NCI-H1105 (cell line): ENCODE measurements around the gene PRMT1.

ENCODE experiments used
- DNase-seq: peaks from one replicate; lab custom pipeline; 2025; lab: John Stamatoyannopoulos, UW

PRMT1 gene

DNA sequence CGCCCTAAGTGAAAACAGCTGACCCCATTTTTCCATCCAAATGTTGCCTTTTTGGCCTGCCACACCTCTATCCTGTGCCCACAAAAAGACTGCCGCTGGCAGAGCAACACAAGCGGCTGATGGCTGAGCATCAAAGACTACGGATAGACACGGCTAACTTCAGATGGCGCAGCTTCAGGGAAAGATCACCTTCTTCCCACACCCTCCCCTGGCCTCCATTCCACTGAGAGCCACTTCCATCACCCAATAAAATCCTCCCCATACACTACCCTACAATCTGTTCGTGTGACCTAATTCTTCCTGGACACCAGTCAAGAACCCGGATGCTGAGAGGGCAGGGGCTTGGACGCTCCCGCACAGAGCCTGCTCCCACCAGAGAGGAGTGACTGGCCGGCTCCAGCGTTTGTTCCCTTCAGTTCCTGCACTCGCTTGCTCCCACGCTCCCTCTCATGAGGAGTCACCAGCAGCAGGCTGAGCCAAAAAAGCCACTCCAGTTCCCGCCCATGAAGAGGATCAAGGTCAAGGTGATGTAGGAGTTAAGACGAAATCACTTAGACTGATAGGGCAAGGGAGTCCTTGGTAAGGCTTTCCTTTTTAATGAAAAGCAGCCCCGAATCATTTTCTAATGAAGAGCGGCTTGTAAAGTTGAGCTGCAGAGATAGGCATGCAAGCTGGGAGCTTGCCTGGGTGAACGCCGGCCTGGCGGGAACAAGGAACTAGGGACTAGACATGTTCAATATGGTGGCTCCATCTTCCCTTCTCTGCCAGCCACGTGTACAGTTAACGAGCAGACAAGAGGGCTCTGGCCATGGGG is 50.4 kb downstream of the PRMT1 start:
- no peak for DNase-seq

DNA sequence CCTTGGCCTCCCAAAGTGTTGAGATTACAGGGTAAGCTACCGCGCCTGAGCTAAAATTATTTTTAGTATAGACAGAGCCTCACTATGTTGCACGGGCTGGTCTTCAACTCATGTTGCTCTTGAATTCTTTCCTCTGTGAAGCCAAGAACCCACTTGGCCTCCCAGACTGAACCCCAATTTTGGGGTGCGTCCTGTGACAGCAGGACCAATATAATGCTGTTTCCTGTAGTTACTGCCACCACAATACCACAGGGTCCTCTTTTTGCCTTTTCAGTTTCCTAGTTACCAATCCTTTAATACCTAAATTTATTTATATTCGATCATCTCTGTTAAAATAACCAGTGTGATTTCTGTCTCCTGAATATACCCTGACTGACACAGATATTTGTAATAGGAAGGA is 53.1 kb downstream of the PRMT1 start:
- DNase-seq, result no peak
